OCI-LY1 (cell line): Measurements from ENCODE around the gene BNIP3.
"Not testable (repeated sequence)": the region's sequence is repeated elsewhere in the genome, so short reads cannot be mapped to it uniquely, and the experiment has no call there.

Experiments used
- H2AFZ ChIP-seq: fragments of 200-600 bp; sonication (generic), shearing (Covaris generic); 2 replicates; pipeline ENCODE4 v1.6.0; 2014; ENCODE audit warnings: antibody characterized with exemption, mild to moderate bottlenecking, low read length
- H3F3A ChIP-seq: fragments of 200-600 bp; sonication (generic), shearing (Covaris generic); 2 replicates; pipeline ENCODE4 v1.6.0; 2014; ENCODE audit warnings: mild to moderate bottlenecking, antibody characterized with exemption, low read length, moderate library complexity; ENCODE audit not compliant: insufficient read depth
- H3K27ac ChIP-seq: fragments of 200-600 bp; sonication (generic); 2 replicates; pipeline ENCODE4 v1.5.1; 2014; ENCODE audit warnings: low read length, mixed run types, mild to moderate bottlenecking, low read depth; ENCODE audit not compliant: poor library complexity, severe bottlenecking
- H3K27me3 ChIP-seq: fragments of 200-600 bp; sonication (generic); 2 replicates; pipeline ENCODE4 v1.6.0; 2014; ENCODE audit warnings: antibody characterized with exemption, mild to moderate bottlenecking, low read length, moderate library complexity; ENCODE audit not compliant: insufficient read depth
- H3K36me3 ChIP-seq: fragments of 200-600 bp; sonication (generic); 2 replicates; pipeline ENCODE4 v1.6.1; 2014; ENCODE audit warnings: mild to moderate bottlenecking, antibody characterized with exemption, low read length, moderate library complexity, mixed read lengths; ENCODE audit not compliant: insufficient read depth
- H3K4me1 ChIP-seq: fragments of 200-600 bp; sonication (generic); 2 replicates; pipeline ENCODE4 v1.5.1; 2014; ENCODE audit warnings: mild to moderate bottlenecking, low read length, moderate library complexity; ENCODE audit not compliant: insufficient read depth, severe bottlenecking
- H3K4me2 ChIP-seq: fragments of 200-600 bp; sonication (generic), shearing (Covaris generic); 2 replicates; pipeline ENCODE4 v1.6.1; 2014; ENCODE audit warnings: low read length
- H3K4me3 ChIP-seq: fragments of 200-600 bp; sonication (generic); 2 replicates; pipeline ENCODE4 v1.5.1; 2014; ENCODE audit warnings: low read length, low read depth, mild to moderate bottlenecking, mixed read lengths; ENCODE audit not compliant: poor library complexity, severe bottlenecking
- H3K79me2 ChIP-seq: fragments of 200-600 bp; shearing (Covaris generic); 2 replicates; pipeline ENCODE4 v1.6.1; 2016; ENCODE audit warnings: mixed run types, low read length, mixed read lengths; ENCODE audit not compliant: insufficient read depth
- H3K9ac ChIP-seq: fragments of 200-600 bp; sonication (generic), shearing (Covaris generic); 2 replicates; pipeline ENCODE4 v1.6.1; 2014; ENCODE audit warnings: mild to moderate bottlenecking, low read length, mixed read lengths
- H3K9me2 ChIP-seq: fragments of 200-600 bp; sonication (generic), shearing (Covaris generic); 2 replicates; pipeline ENCODE4 v1.6.1; 2014; ENCODE audit warnings: low read depth, mild to moderate bottlenecking, low read length, mixed read lengths
- H3K9me3 ChIP-seq: fragments of 200-600 bp; shearing (Covaris generic); 2 replicates; pipeline ENCODE4 v1.6.1; 2014; ENCODE audit warnings: low read length, mixed read lengths
- H4K20me1 ChIP-seq: fragments of 200-600 bp; sonication (generic), shearing (Covaris generic); 2 replicates; pipeline ENCODE4 v1.6.0; 2016; ENCODE audit warnings: mild to moderate bottlenecking, low read length; ENCODE audit not compliant: insufficient read depth
- CTCF ChIP-seq: fragments of 200-600 bp; sonication (generic), shearing (Covaris generic); IDR thresholded peaks from 2 replicates; pipeline ENCODE4 v1.5.1; 2017; ENCODE audit warnings: mild to moderate bottlenecking, antibody characterized with exemption, low read length, moderate library complexity, mixed read lengths
- EZH2 ChIP-seq: fragments of 200-600 bp; sonication (generic), shearing (Covaris generic); IDR thresholded peaks from 2 replicates; pipeline ENCODE4 v1.8.0; 2017; ENCODE audit warnings: borderline replicate concordance, mixed run types, mild to moderate bottlenecking, antibody characterized with exemption, low read length, moderate library complexity, mixed read lengths

BNIP3 gene

DNA sequence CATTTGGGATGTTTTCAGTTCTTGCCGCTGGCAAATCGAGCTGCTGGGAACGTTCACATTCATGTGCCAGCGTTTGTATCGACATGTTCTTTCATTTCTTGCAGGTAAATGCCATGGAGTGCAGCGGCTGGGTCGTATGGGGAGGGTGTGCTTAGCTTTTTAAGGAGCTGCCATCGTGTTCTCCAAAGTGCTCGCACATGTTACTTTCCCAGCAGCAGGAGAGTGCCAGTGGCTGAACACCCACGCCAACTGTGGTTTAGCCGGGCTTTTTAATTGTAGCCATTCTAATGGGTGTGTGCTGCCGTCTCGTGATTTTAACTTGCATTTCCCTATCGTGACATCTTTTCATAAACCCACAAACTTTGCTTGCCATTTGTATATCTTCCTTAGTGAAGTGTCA is 11.6 kb upstream of the BNIP3 start:
- no peaks in the 10 kb centered on the region for H3K36me3 ChIP-seq
- TF ChIP-seq EZH2 (no peak), CTCF (no peak)
- no peak overlapping the region for H2AFZ ChIP-seq
- H3K27me3 ChIP-seq, result 0 out of 2 replicates have a peak, but pooled peaks cover 4% of the 10 kb centered on the region
- peaks cover 8% of the 10 kb centered on the region for H3K4me1 ChIP-seq
- H3K9me2 ChIP-seq, result no peaks in the 10 kb centered on the region
- H4K20me1 ChIP-seq, result no peaks in the 10 kb centered on the region
- no peak overlapping the region for H3K9ac ChIP-seq
- H3F3A ChIP-seq, result no peaks in the 10 kb centered on the region
- no peak overlapping the region for H3K4me3 ChIP-seq
- no peak overlapping the region for H3K27ac ChIP-seq
- no peaks in the 10 kb centered on the region for H3K79me2 ChIP-seq
- no peak overlapping the region for H3K4me2 ChIP-seq
- no peaks in the 10 kb centered on the region for H3K9me3 ChIP-seq

GRCh38 chr10:131991726-131992125 is 10.0 kb upstream of the BNIP3 start:
- Histone ChIP-seq H3K4me3 (no peak overlapping the region), H3K27me3 (no peaks in the 10 kb centered on the region), H2AFZ (no peak overlapping the region), H3K27ac (no peak overlapping the region), H3K9me2 (no peaks in the 10 kb centered on the region), H4K20me1 (no peaks in the 10 kb centered on the region), H3K4me2 (no peak overlapping the region), H3K4me1 (no peaks in the 10 kb centered on the region), H3F3A (no peaks in the 10 kb centered on the region), H3K36me3 (no peaks in the 10 kb centered on the region), H3K9ac (no peak overlapping the region), H3K9me3 (no peaks in the 10 kb centered on the region), H3K79me2 (no peaks in the 10 kb centered on the region)
- TF ChIP-seq CTCF (no peak), EZH2 (no peak)

DNA sequence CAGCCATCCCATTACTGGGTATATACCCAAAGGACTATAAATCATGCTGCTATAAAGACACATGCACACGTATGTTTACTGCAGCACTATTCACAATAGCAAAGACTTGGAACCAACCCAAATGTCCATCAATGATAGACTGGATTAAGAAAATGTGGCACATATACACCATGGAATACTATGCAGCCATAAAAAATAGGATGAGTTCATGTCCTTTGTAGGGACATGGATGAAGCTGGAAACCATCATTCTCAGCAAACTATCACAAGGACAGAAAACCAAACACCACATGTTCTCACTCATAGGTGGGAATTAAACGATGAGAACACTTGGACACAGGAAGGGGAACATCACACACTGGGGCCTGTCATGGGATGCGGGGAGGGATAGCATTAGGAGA is 6.1 kb upstream of the BNIP3 start:
- H3K27me3 ChIP-seq, H3K9me3 ChIP-seq, H3K36me3 ChIP-seq, H3K4me1 ChIP-seq, H3K9ac ChIP-seq, H3K4me2 ChIP-seq, H3K4me3 ChIP-seq, H3K9me2 ChIP-seq, H2AFZ ChIP-seq, H3K79me2 ChIP-seq, H3K27ac ChIP-seq, H4K20me1 ChIP-seq, H3F3A ChIP-seq: not testable (repeated sequence)

- not testable (repeated sequence) for H3K27ac ChIP-seq, H3K4me2 ChIP-seq
Measured at GRCh38 chr10:131987301-131987700, 5.6 kb upstream of the BNIP3 start.

DNA sequence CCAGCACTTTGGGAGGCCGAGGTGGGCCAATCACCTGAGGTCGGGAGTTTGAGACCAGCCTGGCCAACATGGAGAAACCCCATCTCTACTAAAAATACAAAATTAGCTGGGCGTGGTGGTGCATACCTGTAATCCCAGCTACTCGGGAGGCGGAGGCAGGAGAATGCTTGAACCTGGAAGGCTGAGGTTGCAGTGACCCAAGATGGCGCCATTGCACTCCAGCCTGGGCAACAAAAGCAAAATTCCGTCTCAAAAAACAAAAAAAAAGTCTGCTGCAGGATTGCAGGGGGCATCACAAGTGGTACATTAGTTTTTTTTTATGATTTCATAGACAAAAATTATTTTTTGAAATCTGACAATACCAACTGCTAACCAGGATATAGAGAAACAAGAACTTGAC is 5.1 kb upstream of the BNIP3 start:
- H3K9me3 ChIP-seq, H3K4me3 ChIP-seq, H4K20me1 ChIP-seq, H3K79me2 ChIP-seq, H3K27ac ChIP-seq, H2AFZ ChIP-seq, H3F3A ChIP-seq, H3K9ac ChIP-seq, H3K36me3 ChIP-seq, H3K4me2 ChIP-seq, H3K9me2 ChIP-seq, H3K27me3 ChIP-seq, H3K4me1 ChIP-seq: not testable (repeated sequence)

More at GRCh38 chr10:131987301-131987700, 5.6 kb upstream of the BNIP3 start:
- not testable (repeated sequence) for H3K27me3 ChIP-seq, H3F3A ChIP-seq, H3K9me2 ChIP-seq, H3K36me3 ChIP-seq, H4K20me1 ChIP-seq, H3K79me2 ChIP-seq, H3K9ac ChIP-seq, H2AFZ ChIP-seq, H3K4me3 ChIP-seq, H3K4me1 ChIP-seq, H3K9me3 ChIP-seq
